OCI-LY1 (cell line): ENCODE measurements around the gene FYCO1.

ENCODE experiments used
- H2AFZ ChIP-seq: fragments of 200-600 bp; sonication (generic), shearing (Covaris generic); 2 replicates; pipeline ENCODE4 v1.6.0; 2014; ENCODE audit warnings: antibody characterized with exemption, mild to moderate bottlenecking, low read length
- H3F3A ChIP-seq: fragments of 200-600 bp; sonication (generic), shearing (Covaris generic); 2 replicates; pipeline ENCODE4 v1.6.0; 2014; ENCODE audit warnings: mild to moderate bottlenecking, antibody characterized with exemption, low read length, moderate library complexity; ENCODE audit not compliant: insufficient read depth
- H3K27ac ChIP-seq: fragments of 200-600 bp; sonication (generic); 2 replicates; pipeline ENCODE4 v1.5.1; 2014; ENCODE audit warnings: low read length, mixed run types, mild to moderate bottlenecking, low read depth; ENCODE audit not compliant: poor library complexity, severe bottlenecking
- H3K27me3 ChIP-seq: fragments of 200-600 bp; sonication (generic); 2 replicates; pipeline ENCODE4 v1.6.0; 2014; ENCODE audit warnings: antibody characterized with exemption, mild to moderate bottlenecking, low read length, moderate library complexity; ENCODE audit not compliant: insufficient read depth
- H3K36me3 ChIP-seq: fragments of 200-600 bp; sonication (generic); 2 replicates; pipeline ENCODE4 v1.6.1; 2014; ENCODE audit warnings: mild to moderate bottlenecking, antibody characterized with exemption, low read length, moderate library complexity, mixed read lengths; ENCODE audit not compliant: insufficient read depth
- H3K4me1 ChIP-seq: fragments of 200-600 bp; sonication (generic); 2 replicates; pipeline ENCODE4 v1.5.1; 2014; ENCODE audit warnings: mild to moderate bottlenecking, low read length, moderate library complexity; ENCODE audit not compliant: insufficient read depth, severe bottlenecking
- H3K4me2 ChIP-seq: fragments of 200-600 bp; sonication (generic), shearing (Covaris generic); 2 replicates; pipeline ENCODE4 v1.6.1; 2014; ENCODE audit warnings: low read length
- H3K4me3 ChIP-seq: fragments of 200-600 bp; sonication (generic); 2 replicates; pipeline ENCODE4 v1.5.1; 2014; ENCODE audit warnings: low read length, low read depth, mild to moderate bottlenecking, mixed read lengths; ENCODE audit not compliant: poor library complexity, severe bottlenecking
- H3K79me2 ChIP-seq: fragments of 200-600 bp; shearing (Covaris generic); 2 replicates; pipeline ENCODE4 v1.6.1; 2016; ENCODE audit warnings: mixed run types, low read length, mixed read lengths; ENCODE audit not compliant: insufficient read depth
- H3K9ac ChIP-seq: fragments of 200-600 bp; sonication (generic), shearing (Covaris generic); 2 replicates; pipeline ENCODE4 v1.6.1; 2014; ENCODE audit warnings: mild to moderate bottlenecking, low read length, mixed read lengths
- H3K9me2 ChIP-seq: fragments of 200-600 bp; sonication (generic), shearing (Covaris generic); 2 replicates; pipeline ENCODE4 v1.6.1; 2014; ENCODE audit warnings: low read depth, mild to moderate bottlenecking, low read length, mixed read lengths
- H3K9me3 ChIP-seq: fragments of 200-600 bp; shearing (Covaris generic); 2 replicates; pipeline ENCODE4 v1.6.1; 2014; ENCODE audit warnings: low read length, mixed read lengths
- H4K20me1 ChIP-seq: fragments of 200-600 bp; sonication (generic), shearing (Covaris generic); 2 replicates; pipeline ENCODE4 v1.6.0; 2016; ENCODE audit warnings: mild to moderate bottlenecking, low read length; ENCODE audit not compliant: insufficient read depth
- EZH2 ChIP-seq: fragments of 200-600 bp; sonication (generic), shearing (Covaris generic); IDR thresholded peaks from 2 replicates; pipeline ENCODE4 v1.8.0; 2017; ENCODE audit warnings: borderline replicate concordance, mixed run types, mild to moderate bottlenecking, antibody characterized with exemption, low read length, moderate library complexity, mixed read lengths
- TF ChIP-seq, protein P1 (sequence below): fragments of 200-600 bp; sonication (generic), shearing (Covaris generic); IDR thresholded peaks from 2 replicates; pipeline ENCODE4 v1.5.1; 2017; ENCODE audit warnings: mild to moderate bottlenecking, antibody characterized with exemption, low read length, moderate library complexity, mixed read lengths

The FYCO1 gene

DNA sequence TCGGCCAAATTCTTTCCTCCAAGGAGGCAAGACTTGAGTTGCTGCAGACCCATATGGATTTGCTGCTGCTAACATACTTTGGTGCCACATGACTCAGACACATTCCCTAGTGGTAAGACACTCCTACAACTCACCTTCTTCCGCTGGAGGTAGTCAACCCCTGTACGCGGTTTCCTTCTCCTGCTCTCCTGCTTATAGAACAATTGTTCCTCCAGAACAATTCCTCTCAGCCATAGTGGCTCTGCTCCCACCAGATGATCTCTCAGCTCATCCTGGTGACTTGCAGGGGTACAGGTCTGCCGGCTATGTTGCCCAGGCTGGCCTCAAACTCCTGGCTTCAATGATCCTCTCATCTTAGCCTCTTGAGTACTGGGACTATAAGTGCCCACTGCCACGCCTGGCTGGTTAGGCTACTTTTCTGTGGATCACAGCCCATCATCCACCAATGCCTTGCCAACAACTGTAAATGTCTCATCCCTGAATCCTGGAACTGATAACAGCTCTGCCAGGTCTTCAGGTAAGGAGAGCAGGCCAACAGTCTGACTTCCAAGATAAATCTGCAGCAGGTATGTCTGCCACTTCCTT is 54.8 kb downstream of the FYCO1 start:
- no peak for TF ChIP-seq EZH2
- TF ChIP-seq, protein P1, sequence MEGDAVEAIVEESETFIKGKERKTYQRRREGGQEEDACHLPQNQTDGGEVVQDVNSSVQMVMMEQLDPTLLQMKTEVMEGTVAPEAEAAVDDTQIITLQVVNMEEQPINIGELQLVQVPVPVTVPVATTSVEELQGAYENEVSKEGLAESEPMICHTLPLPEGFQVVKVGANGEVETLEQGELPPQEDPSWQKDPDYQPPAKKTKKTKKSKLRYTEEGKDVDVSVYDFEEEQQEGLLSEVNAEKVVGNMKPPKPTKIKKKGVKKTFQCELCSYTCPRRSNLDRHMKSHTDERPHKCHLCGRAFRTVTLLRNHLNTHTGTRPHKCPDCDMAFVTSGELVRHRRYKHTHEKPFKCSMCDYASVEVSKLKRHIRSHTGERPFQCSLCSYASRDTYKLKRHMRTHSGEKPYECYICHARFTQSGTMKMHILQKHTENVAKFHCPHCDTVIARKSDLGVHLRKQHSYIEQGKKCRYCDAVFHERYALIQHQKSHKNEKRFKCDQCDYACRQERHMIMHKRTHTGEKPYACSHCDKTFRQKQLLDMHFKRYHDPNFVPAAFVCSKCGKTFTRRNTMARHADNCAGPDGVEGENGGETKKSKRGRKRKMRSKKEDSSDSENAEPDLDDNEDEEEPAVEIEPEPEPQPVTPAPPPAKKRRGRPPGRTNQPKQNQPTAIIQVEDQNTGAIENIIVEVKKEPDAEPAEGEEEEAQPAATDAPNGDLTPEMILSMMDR = no peak
- H3K9ac ChIP-seq = no peak overlapping the region
- no peaks in the 10 kb centered on the region for H3K79me2 ChIP-seq
- H3K36me3 ChIP-seq = peaks cover 19% of the 10 kb centered on the region; the same call in 1 of the 2 replicates
- H3K4me1 ChIP-seq = no peaks in the 10 kb centered on the region
- no peaks in the 10 kb centered on the region for H3F3A ChIP-seq
- no peak overlapping the region for H3K27ac ChIP-seq
- H3K9me3 ChIP-seq = no peaks in the 10 kb centered on the region
- H3K4me3 ChIP-seq = no peak overlapping the region
- no peak overlapping the region for H3K4me2 ChIP-seq
- no peak overlapping the region for H2AFZ ChIP-seq
- no peaks in the 10 kb centered on the region for H3K9me2 ChIP-seq
- no peaks in the 10 kb centered on the region for H4K20me1 ChIP-seq
- no peaks in the 10 kb centered on the region for H3K27me3 ChIP-seq

DNA sequence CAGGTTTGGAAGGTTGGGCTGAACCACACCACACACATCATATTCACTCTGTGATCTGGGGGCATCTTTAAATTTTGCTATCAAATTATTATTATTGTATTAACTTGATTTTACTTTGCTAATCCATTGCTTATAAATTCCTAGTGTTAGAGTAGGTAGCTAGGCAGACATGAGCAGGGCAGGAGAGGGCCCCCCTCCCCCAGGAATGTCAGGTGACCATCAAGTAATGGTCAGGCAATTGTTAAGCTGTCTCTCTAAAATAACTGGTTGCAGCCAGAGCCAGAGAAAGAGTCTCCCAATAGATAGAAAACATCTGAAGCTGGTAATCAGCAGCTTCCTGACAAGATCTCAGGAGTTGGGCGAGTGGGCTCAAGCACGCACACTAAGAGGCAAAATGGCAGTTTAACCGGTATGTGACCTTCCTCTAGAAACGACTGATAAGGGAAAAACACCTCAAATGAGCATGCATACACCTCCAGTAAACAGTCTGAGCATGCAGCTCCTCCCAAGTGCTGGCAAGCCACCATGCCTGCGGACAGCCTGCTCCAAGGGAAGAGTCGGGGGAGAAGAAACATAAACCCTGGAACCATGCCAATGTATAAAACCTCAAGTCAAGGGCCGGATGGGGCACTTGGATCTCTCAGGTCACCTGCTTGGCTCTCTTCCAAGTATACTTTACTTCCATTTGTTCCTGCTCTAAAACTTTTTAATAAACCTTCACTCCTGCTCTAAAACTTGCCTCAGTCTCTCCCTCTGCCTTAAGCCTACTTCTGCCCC is 55.4 kb downstream of the FYCO1 start:
- Histone ChIP-seq H3K9me2 (no peaks in the 10 kb centered on the region), H3K79me2 (no peaks in the 10 kb centered on the region), H3F3A (no peaks in the 10 kb centered on the region), H3K9me3 (no peaks in the 10 kb centered on the region), H3K27ac (no peak overlapping the region), H3K4me1 (no peaks in the 10 kb centered on the region), H3K27me3 (no peaks in the 10 kb centered on the region), H4K20me1 (no peaks in the 10 kb centered on the region), H2AFZ (no peak overlapping the region), H3K9ac (no peak overlapping the region), H3K4me3 (no peak overlapping the region), H3K4me2 (no peak overlapping the region), H3K36me3 (peaks cover 25% of the 10 kb centered on the region; the same call in 1 of the 2 replicates)
- TF ChIP-seq, protein P1 = no peak
- no peak for TF ChIP-seq EZH2

DNA sequence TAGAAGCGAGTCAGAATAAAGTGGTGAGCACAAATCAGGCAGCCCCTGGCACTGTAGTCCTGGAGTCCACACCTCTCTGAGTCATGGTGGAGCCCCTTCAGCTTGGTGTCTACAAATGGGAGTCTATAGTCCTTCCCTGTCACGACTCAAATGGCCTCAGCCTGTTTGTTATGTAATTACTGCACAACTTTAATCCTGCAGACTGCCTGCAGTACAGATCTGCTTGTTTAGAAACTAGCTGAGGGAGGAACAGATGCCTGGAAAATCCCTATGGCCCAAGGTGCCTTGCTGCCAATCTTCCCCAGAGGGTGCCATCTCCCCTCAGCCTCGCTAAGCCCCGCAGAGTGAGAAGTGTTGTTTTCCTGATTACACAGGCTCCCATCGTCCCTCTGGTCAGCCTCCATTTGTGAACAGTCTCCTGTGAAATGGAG is 56.3 kb downstream of the FYCO1 start:
- Histone ChIP-seq H3K27me3 (no peaks in the 10 kb centered on the region), H3K9me2 (no peaks in the 10 kb centered on the region), H3F3A (no peaks in the 10 kb centered on the region), H3K9ac (no peak overlapping the region), H3K4me3 (no peak overlapping the region), H3K27ac (no peak overlapping the region), H2AFZ (no peak overlapping the region), H3K4me1 (no peaks in the 10 kb centered on the region), H3K36me3 (peaks cover 30% of the 10 kb centered on the region), H4K20me1 (no peaks in the 10 kb centered on the region), H3K9me3 (no peaks in the 10 kb centered on the region), H3K4me2 (no peak overlapping the region), H3K79me2 (no peaks in the 10 kb centered on the region)
- TF ChIP-seq, protein P1 = no peak
- TF ChIP-seq EZH2 = no peak
